Measurements from ENCODE around the gene NOL6.

The NOL6 gene

DNA sequence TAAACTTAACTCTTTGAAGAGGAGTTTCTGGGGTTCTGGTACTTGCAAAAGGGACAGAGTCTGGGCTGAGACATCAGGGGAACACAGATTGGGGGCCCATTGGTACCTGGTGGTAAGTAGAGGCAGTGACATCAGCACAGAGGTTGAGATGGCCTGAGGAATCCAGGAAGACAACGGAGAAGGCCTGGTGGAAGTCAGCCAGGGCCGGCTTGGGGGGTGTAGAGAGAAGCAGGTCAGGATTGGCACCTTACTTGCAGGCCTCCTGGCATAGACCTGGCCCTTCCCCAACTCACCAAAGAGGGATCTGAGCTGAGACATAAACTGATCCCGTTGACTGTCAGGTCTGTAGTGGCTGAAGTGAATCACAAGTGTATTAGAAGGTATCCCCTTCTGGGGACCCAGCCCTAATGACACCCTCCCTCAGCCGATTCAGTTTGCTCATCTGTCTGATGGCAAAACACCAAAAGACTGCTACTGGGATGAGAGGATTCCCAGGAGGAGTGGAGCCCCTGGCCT lies 5.5 kb downstream of the NOL6 start:
- TF ChIP-seq, protein P1, sequence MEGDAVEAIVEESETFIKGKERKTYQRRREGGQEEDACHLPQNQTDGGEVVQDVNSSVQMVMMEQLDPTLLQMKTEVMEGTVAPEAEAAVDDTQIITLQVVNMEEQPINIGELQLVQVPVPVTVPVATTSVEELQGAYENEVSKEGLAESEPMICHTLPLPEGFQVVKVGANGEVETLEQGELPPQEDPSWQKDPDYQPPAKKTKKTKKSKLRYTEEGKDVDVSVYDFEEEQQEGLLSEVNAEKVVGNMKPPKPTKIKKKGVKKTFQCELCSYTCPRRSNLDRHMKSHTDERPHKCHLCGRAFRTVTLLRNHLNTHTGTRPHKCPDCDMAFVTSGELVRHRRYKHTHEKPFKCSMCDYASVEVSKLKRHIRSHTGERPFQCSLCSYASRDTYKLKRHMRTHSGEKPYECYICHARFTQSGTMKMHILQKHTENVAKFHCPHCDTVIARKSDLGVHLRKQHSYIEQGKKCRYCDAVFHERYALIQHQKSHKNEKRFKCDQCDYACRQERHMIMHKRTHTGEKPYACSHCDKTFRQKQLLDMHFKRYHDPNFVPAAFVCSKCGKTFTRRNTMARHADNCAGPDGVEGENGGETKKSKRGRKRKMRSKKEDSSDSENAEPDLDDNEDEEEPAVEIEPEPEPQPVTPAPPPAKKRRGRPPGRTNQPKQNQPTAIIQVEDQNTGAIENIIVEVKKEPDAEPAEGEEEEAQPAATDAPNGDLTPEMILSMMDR (conservative IDR thresholded peaks at IDR 0.05; ENCODE audit: low read length), result no peak
- no peak for DNase-seq (ENCODE audit: low read depth)

GRCh38 chr9:33467526-33467925 lies 6.2 kb downstream of the NOL6 start:
- DNase-seq (ENCODE audit: low read depth), result no peak
- TF ChIP-seq, protein P1 (conservative IDR thresholded peaks at IDR 0.05; ENCODE audit: low read length), result no peak
- H3K4me3 ChIP-seq (ENCODE audit: low read length), result no peak overlapping the region

More for the DNA sequence above, 5.5 kb downstream of the NOL6 start:
- H3K4me3 ChIP-seq (ENCODE audit: low read length), result no peak overlapping the region

DNA sequence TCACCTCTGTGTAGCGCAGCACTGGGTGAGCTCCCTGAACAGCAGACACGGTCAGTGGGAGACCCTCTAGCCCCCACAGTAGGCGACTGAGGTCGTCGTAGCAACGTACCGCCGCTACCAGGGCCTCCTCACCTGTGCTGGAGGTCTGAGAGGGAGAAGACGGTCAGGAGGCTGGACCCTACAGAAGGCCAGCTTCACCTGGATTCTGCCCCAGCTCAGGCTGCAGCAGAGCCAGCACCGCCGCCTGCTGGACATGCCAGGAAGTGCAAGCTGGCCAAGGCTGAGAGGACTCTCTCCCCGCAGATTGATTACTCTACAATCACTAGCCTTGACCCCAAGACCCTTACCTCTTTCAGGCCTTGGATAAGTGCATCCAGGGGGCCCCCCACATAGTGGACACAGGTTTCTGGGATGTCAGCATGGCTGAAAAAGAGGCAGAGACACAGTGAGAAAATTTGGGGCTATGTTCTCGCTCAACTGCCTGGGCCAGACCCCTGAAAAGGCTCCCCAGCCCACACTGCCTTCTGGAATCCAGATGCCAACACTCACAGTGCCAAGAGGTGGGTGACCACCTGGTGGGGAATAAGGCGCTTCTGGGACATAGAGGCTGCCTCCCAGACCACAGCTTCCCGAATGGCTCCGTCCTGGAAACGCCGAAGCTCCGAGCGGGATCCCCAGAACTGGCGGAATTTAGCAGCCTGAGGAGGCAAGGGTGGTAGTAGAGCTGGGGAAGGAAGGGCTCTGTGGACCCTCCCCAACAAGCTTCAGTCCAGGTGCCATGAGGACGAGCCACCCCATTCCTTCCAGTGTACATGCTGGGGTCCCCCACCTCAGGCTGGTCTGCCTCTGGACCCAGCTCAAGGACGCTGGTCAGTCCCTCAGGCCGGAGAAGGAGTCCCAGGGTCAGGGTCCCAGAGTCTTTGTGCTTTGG lies 6.9 kb downstream of the NOL6 start:
- peak; percentile 24 for DNase-seq (ENCODE audit: low read depth)
- TF ChIP-seq, protein P1 (conservative IDR thresholded peaks at IDR 0.05; ENCODE audit: low read length), result peak; percentile 91
- no peak overlapping the region for H3K4me3 ChIP-seq (ENCODE audit: low read length)

- no peak overlapping the region for H3K4me3 ChIP-seq (ENCODE audit: low read length)
- TF ChIP-seq, protein P1 (conservative IDR thresholded peaks at IDR 0.05; ENCODE audit: low read length), result no peak
- no peak for DNase-seq (ENCODE audit: low read depth)
Measured at GRCh38 chr9:33465596-33466564, 7.8 kb downstream of the NOL6 start.

DNA sequence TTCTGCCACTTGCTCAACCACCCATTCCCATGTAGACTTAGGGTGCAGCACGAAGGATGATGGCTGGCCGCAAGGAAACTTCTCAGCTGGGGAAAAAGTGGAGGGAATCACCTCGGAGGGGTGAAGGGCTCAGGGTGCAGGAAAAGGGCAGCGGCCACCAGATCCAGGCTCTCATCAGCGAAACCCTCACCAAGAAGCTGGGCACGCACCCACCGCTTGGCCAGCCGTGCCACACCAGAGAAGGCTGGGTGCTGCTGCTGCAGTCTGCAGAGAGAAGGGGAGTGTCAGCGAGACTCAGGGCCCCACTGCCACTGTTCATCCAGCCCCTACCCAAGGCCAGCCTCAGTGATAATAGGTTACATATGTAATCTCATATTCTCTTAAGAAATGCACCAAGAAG lies 8.6 kb downstream of the NOL6 start:
- TF ChIP-seq, protein P1 (conservative IDR thresholded peaks at IDR 0.05; ENCODE audit: low read length), result no peak
- H3K4me3 ChIP-seq (ENCODE audit: low read length), result no peak overlapping the region
- DNase-seq (ENCODE audit: low read depth), result no peak

GRCh38 chr9:33464045-33464636 lies 9.6 kb downstream of the NOL6 start:
- no peak for DNase-seq (ENCODE audit: low read depth)
- TF ChIP-seq, protein P1 (conservative IDR thresholded peaks at IDR 0.05; ENCODE audit: low read length), result no peak
- no peak overlapping the region for H3K4me3 ChIP-seq (ENCODE audit: low read length)

Data from AG10803 (cell line).